Gastroesophageal sphincter (tissue), 3 donors: ENCODE results near the gene CUX1.

Source experiments
- EP300 ChIP-seq: sonication (generic); formaldehyde crosslinking; IDR thresholded peaks from one replicate; pipeline ENCODE4 v1.6.1; 2017; ENCODE audit warnings: antibody characterized with exemption, mild to moderate bottlenecking
- TF ChIP-seq, protein P1 (sequence below), 4 experiments: fragments of 200-600 bp in 2 of 4; fragments of 450-650 bp in 2 of 4; sonication (generic) in 1 of 4; IDR thresholded peaks; one replicate each; pipeline ENCODE4 v1.5.1; 2017 to 2019; ENCODE audit warnings: antibody characterized with exemption in 4 of 4, mild to moderate bottlenecking in 2 of 4, moderate library complexity in 2 of 4

DNA sequence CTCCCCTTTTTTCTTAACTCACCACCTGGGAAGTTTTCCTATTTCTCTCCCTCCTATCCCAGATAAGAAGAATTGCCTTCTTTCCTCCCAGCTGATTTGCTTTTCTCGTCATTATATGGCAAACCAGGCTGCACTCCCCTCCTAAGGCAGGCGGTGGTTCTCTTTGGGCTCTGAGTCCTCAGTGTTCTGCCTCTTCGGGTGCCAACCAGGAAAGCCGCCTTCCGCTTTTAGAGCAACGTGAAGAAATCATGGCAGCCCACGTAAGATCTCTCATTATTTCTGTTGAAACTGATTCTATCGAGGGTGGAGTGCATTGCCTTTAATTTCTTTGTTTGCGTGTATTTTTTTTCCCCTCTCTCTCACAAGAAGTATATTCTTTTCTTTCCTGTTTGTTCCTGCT is 141.9 kb downstream of the CUX1 start:
- TF ChIP-seq, protein P1, sequence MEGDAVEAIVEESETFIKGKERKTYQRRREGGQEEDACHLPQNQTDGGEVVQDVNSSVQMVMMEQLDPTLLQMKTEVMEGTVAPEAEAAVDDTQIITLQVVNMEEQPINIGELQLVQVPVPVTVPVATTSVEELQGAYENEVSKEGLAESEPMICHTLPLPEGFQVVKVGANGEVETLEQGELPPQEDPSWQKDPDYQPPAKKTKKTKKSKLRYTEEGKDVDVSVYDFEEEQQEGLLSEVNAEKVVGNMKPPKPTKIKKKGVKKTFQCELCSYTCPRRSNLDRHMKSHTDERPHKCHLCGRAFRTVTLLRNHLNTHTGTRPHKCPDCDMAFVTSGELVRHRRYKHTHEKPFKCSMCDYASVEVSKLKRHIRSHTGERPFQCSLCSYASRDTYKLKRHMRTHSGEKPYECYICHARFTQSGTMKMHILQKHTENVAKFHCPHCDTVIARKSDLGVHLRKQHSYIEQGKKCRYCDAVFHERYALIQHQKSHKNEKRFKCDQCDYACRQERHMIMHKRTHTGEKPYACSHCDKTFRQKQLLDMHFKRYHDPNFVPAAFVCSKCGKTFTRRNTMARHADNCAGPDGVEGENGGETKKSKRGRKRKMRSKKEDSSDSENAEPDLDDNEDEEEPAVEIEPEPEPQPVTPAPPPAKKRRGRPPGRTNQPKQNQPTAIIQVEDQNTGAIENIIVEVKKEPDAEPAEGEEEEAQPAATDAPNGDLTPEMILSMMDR (IDR thresholded peaks at IDR 0.05): no peak
- TF ChIP-seq EP300: no peak
